ENCODE results near the gene ZFP3.
"Not testable (repeated sequence)": the region's sequence is repeated elsewhere in the genome, so short reads cannot be mapped to it uniquely, and the experiment has no call there.

DNA sequence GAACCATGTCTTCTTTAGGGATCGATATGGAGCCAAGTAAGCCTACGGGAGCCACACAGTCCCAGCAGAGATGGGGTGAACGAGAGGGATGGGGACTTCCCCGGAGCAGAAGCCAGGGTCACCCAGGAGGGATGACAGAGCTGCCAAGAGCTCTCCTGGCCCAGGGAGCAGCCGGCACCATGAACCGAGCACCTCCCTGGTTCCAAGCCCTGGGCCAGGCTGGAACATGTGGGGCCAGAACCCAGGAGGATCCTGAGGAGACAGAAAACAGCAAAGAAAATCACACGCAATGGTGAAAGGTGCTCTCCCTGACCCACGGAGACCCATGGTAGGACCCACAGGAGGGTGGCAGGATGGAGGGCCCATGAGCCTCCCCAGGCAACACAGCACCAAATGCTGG lies 55.7 kb downstream of the ZFP3 start:
- TF ChIP-seq, protein P1, sequence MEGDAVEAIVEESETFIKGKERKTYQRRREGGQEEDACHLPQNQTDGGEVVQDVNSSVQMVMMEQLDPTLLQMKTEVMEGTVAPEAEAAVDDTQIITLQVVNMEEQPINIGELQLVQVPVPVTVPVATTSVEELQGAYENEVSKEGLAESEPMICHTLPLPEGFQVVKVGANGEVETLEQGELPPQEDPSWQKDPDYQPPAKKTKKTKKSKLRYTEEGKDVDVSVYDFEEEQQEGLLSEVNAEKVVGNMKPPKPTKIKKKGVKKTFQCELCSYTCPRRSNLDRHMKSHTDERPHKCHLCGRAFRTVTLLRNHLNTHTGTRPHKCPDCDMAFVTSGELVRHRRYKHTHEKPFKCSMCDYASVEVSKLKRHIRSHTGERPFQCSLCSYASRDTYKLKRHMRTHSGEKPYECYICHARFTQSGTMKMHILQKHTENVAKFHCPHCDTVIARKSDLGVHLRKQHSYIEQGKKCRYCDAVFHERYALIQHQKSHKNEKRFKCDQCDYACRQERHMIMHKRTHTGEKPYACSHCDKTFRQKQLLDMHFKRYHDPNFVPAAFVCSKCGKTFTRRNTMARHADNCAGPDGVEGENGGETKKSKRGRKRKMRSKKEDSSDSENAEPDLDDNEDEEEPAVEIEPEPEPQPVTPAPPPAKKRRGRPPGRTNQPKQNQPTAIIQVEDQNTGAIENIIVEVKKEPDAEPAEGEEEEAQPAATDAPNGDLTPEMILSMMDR (IDR thresholded peaks at IDR 0.05): not testable (repeated sequence)
- not testable (repeated sequence) for TF ChIP-seq POLR2A (IDR thresholded peaks at IDR 0.05)
